A549 (cell line): ENCODE results near the gene GAS5.

ENCODE experiments used
- CEBPB ChIP-seq, 2 experiments: fragments of >200 bp in 1 of 2; sonication (Bioruptor Twin) in 1 of 2; formaldehyde crosslinking in 1 of 2; IDR thresholded peaks; 2 replicates each; pipeline ENCODE4 v1.6.1; 2012 to 2016
- CHD2 ChIP-seq: fragments of 150-350 bp; IDR thresholded peaks from 2 replicates; pipeline ENCODE4 v1.6.1; 2014; ENCODE audit warnings: low read length; ENCODE audit not compliant: partially characterized antibody
- ELK1 ChIP-seq: fragments of 150-350 bp; IDR thresholded peaks from 2 replicates; pipeline ENCODE4 v1.6.1; 2014; ENCODE audit warnings: low read depth, mild to moderate bottlenecking, low read length
- EP300 ChIP-seq, 2 experiments: fragments of >200 bp; sonication (Bioruptor Twin); formaldehyde crosslinking; IDR thresholded peaks; 2 replicates in 1 of 2; 3 replicates in 1 of 2; pipeline ENCODE4 v1.6.1; 2016 to 2017
- HDAC2 ChIP-seq: fragments of 200-600 bp; sonication (generic); IDR thresholded peaks from 2 replicates; pipeline ENCODE4 v1.6.1; 2016
- MAFK ChIP-seq: fragments of 450-650 bp; IDR thresholded peaks from 2 replicates; pipeline ENCODE4 v1.6.1; 2014; ENCODE audit not compliant: partially characterized antibody
- MAZ ChIP-seq: fragments of 150-350 bp; IDR thresholded peaks from 2 replicates; pipeline ENCODE4 v1.6.1; 2014; ENCODE audit warnings: antibody characterized with exemption, low read depth, low read length, borderline replicate concordance
- SREBF2 ChIP-seq: fragments of 450-650 bp; IDR thresholded peaks from 2 replicates; pipeline ENCODE4 v1.6.1; 2014; ENCODE audit warnings: mild to moderate bottlenecking, moderate library complexity
- USF2 ChIP-seq: fragments of 450-650 bp; IDR thresholded peaks from 2 replicates; pipeline ENCODE4 v1.6.1; 2014; ENCODE audit warnings: antibody characterized with exemption
- TF ChIP-seq, protein P1 (sequence below): fragments of >200 bp; sonication (Bioruptor Twin); formaldehyde crosslinking; IDR thresholded peaks from 3 replicates; pipeline ENCODE4 v1.5.1; 2016
- TF ChIP-seq, protein P2 (sequence below): IDR thresholded peaks from 2 replicates; pipeline ENCODE4 v1.6.1; 2012; ENCODE audit warnings: low read depth, borderline replicate concordance

DNA sequence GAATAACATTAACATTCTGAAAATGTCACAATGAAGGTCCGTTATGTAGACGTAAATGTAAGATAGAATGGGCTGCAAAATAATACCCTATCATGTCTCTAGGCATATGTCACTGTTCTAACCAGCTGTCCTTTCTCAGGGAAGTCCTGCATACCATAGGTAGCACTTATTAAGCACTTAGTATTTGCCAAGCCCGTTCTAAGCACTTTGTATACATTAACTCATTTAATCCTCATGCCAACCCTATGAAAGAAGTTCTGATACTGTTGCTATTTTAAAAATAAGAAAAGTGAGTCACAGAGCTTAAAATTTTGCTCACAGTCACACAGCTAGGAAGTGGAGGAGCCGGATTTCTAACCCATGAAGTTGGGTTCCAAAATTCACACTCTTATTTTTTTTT lies 15.7 kb downstream of the GAS5 start:
- TF ChIP-seq MAFK (no peak), EP300 (IDR thresholded peaks at IDR 0.05) (no peak), USF2 (no peak), SREBF2 (no peak), CHD2 (no peak), HDAC2 (no peak), CEBPB (IDR thresholded peaks at IDR 0.05) (no peak), MAZ (no peak), ELK1 (no peak)
- TF ChIP-seq, protein P1, sequence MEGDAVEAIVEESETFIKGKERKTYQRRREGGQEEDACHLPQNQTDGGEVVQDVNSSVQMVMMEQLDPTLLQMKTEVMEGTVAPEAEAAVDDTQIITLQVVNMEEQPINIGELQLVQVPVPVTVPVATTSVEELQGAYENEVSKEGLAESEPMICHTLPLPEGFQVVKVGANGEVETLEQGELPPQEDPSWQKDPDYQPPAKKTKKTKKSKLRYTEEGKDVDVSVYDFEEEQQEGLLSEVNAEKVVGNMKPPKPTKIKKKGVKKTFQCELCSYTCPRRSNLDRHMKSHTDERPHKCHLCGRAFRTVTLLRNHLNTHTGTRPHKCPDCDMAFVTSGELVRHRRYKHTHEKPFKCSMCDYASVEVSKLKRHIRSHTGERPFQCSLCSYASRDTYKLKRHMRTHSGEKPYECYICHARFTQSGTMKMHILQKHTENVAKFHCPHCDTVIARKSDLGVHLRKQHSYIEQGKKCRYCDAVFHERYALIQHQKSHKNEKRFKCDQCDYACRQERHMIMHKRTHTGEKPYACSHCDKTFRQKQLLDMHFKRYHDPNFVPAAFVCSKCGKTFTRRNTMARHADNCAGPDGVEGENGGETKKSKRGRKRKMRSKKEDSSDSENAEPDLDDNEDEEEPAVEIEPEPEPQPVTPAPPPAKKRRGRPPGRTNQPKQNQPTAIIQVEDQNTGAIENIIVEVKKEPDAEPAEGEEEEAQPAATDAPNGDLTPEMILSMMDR: no peak
- TF ChIP-seq, protein P2, sequence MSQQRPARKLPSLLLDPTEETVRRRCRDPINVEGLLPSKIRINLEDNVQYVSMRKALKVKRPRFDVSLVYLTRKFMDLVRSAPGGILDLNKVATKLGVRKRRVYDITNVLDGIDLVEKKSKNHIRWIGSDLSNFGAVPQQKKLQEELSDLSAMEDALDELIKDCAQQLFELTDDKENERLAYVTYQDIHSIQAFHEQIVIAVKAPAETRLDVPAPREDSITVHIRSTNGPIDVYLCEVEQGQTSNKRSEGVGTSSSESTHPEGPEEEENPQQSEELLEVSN: no peak
